ENCODE data around the gene KRTAP2-2.
"Not testable (repeated sequence)": the region's sequence is repeated elsewhere in the genome, so short reads cannot be mapped to it uniquely, and the experiment has no call there.

- TF ChIP-seq, protein P1, sequence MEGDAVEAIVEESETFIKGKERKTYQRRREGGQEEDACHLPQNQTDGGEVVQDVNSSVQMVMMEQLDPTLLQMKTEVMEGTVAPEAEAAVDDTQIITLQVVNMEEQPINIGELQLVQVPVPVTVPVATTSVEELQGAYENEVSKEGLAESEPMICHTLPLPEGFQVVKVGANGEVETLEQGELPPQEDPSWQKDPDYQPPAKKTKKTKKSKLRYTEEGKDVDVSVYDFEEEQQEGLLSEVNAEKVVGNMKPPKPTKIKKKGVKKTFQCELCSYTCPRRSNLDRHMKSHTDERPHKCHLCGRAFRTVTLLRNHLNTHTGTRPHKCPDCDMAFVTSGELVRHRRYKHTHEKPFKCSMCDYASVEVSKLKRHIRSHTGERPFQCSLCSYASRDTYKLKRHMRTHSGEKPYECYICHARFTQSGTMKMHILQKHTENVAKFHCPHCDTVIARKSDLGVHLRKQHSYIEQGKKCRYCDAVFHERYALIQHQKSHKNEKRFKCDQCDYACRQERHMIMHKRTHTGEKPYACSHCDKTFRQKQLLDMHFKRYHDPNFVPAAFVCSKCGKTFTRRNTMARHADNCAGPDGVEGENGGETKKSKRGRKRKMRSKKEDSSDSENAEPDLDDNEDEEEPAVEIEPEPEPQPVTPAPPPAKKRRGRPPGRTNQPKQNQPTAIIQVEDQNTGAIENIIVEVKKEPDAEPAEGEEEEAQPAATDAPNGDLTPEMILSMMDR (conservative IDR thresholded peaks at IDR 0.05 in 1 of 2, IDR thresholded peaks at IDR 0.05 in 1 of 2; ENCODE audit: low read depth in 1 of 2, low read length in 2 of 2), result not testable (repeated sequence)
- not testable (repeated sequence) for TF ChIP-seq EZH2 (IDR thresholded peaks at IDR 0.05; ENCODE audit: low read length, missing control alignments)
Observed at GRCh38 chr17:41104386-41105038, 49.5 kb upstream of the KRTAP2-2 start.
